ENCODE data around the gene PGBD5.

PGBD5 gene

GRCh38 chr1:230308039-230308438, 118.1 kb downstream of the PGBD5 start:
- no peak for DNase-seq (ENCODE audit: low spot score)

DNA sequence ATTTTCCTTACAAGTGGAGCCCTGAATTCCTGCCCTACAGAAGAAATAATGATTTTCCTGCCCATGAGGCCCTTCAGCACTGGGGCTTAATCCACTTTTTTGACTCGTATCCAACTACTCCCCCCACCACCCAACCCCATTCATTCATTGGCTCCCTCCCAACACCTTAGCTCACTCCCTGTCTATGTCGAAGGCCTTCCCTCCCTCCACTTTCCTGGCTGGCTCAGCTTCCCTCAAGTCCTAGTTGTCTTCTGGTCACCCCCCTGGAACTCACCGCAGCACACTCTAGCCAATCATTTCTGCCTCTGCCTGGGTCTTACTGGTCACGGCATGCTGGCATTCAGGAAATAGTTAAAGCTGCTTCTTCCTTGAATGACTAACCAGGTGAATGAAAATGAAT, 118.9 kb downstream of the PGBD5 start:
- no peak for DNase-seq (ENCODE audit: low spot score)
- TF ChIP-seq CTCF (IDR thresholded peaks at IDR 0.05), result no peak
- no peak overlapping the region for H3K4me3 ChIP-seq
- H3K27ac ChIP-seq, result no peak overlapping the region

More at GRCh38 chr1:230308039-230308438, 118.1 kb downstream of the PGBD5 start:
- H3K27ac ChIP-seq, result no peak overlapping the region
- H3K4me3 ChIP-seq, result no peak overlapping the region
- no peak for TF ChIP-seq CTCF (IDR thresholded peaks at IDR 0.05)

GRCh38 chr1:230306169-230306568, 120.0 kb downstream of the PGBD5 start:
- no peak for TF ChIP-seq CTCF (IDR thresholded peaks at IDR 0.05)
- Histone ChIP-seq H3K4me3 (no peak overlapping the region), H3K27ac (no peak overlapping the region)
- no peak for DNase-seq (ENCODE audit: low spot score)

GRCh38 chr1:230303822-230304221, 122.3 kb downstream of the PGBD5 start:
- Histone ChIP-seq H3K27ac (no peak overlapping the region), H3K4me3 (no peak overlapping the region)
- no peak for TF ChIP-seq CTCF (IDR thresholded peaks at IDR 0.05)
- DNase-seq (ENCODE audit: low spot score), result no peak

- H3K27ac ChIP-seq, result no peak overlapping the region
- no peak for TF ChIP-seq CTCF (IDR thresholded peaks at IDR 0.05)
- DNase-seq (ENCODE audit: low spot score), result no peak
- H3K4me3 ChIP-seq, result no peak overlapping the region
Observed at GRCh38 chr1:230303069-230303468, 123.1 kb downstream of the PGBD5 start.

DNA sequence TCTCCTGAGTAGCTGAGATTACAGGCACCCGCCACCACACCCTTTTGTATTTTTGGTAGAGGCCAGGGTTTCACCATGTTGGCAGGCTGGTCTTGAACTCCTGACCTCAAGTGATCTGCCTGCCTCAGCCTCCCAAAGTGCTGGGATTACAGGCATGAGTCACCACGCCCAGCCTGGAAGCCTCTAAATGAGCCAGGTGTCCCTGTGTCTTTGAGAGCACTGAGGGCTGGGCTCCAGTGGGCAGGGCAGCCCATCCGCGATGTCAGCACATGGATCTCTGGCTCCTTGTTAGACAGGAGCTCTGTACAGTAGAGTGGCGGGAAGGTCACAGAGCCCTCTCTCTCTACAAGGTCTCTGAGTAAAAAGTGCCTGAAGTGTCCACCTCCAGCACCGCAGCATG, 124.3 kb downstream of the PGBD5 start:
- no peak for DNase-seq (ENCODE audit: low spot score)
- no peak for TF ChIP-seq CTCF (IDR thresholded peaks at IDR 0.05)
- no peak overlapping the region for H3K4me3 ChIP-seq
- no peak overlapping the region for H3K27ac ChIP-seq

DNA sequence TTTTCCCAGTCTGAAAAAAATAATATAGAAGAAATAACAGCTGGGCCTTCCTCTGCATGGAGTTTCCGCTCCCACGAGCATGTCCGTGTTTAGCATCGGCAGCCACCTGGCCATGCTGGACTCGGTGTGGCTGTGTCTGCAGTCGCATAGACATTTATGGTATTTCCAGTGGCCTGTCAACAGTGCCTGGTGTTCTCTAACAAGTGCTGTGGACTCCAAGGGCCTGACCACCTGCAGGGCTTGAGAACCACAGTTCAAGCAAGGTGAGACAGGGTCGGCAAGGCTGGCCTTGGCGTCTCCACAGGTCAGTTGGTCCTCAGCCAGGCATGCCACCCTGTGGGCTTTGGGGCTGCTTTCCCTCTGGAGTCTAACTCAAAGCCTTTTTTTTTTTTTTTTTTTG, 124.8 kb downstream of the PGBD5 start:
- Histone ChIP-seq H3K27ac (no peak overlapping the region), H3K4me3 (no peak overlapping the region)
- TF ChIP-seq CTCF (IDR thresholded peaks at IDR 0.05), result no peak
- no peak for DNase-seq (ENCODE audit: low spot score)

Measured in coronary artery (tissue), 2 donors.